Left lobe of liver (tissue), 2 donors: ENCODE measurements around the gene ATAD2B. TPM values are rescaled to one million over a fixed set of nuclear protein-coding genes. Genes with fewer than 3 reads are reported as not detected.
"Not testable (repeated sequence)": the region's sequence is repeated elsewhere in the genome, so short reads cannot be mapped to it uniquely, and the experiment has no call there.

Experiments used
- ATAC-seq: fragments of 200-7000 bp; cut with Tn5 transposase; one replicate; pipeline ENCODE4 v1.9.1; 2020; ENCODE audit warnings: mild to moderate bottlenecking, moderate library complexity
- DNase-seq: peaks from one replicate; pipeline ENCODE4 v3.0.0-alpha.2; 2020; ENCODE audit warnings: low spot score
- total RNA-seq: library from RNA; stranded (reverse); gene quantifications from one replicate; pipeline ENCODE4 v1.2.1, GENCODE V29; 2021
- donor health status: DM: no; HTN: no; CAD: no; lungs with moderate emphysema.
- donor health status: DM: no; HTN: yes; CAD: no.

Gene ATAD2B
- total RNA-seq, 1 donor from 2014 or later, result 11.1 TPM

DNA sequence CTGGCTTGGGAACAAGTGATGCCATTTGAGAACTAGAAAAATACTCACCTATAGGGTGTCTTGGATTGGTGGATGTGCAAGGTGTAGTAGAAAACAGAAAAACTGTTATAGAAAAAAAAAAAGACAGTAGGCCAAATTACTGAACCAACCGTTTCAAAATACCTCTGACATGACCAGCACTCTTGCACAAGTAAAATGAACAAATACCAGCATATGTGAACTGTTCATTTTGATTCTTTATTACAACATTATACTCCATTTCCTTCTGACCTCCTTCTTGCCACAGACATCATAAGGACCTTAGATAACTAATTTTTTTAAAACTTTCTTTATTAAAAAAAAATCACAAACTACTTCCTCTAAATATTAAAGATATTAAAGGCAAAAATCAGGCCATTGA is 125.5 kb downstream of the ATAD2B start:
- ATAC-seq (peak; percentile 71), DNase-seq (no peak)

DNA sequence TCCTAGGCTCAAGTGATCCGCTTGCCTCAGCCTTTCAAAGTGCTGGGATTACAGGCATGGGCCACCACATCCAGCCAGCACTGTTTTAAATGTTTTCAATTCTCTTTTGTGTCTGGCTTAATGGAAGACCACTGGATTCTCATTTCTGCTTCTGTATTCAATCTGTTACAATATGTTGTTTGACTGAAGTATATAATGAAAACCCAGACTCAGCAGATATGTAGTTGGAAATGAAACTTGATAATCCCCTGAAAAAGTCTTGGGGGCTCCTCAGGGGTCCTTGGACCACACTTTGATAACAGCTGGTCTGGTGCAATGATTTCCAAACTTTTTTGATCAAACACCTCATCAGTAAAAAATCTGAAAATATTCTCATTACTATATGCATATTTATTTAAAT is 132.7 kb downstream of the ATAD2B start:
- ATAC-seq (no peak), DNase-seq (no peak)

DNA sequence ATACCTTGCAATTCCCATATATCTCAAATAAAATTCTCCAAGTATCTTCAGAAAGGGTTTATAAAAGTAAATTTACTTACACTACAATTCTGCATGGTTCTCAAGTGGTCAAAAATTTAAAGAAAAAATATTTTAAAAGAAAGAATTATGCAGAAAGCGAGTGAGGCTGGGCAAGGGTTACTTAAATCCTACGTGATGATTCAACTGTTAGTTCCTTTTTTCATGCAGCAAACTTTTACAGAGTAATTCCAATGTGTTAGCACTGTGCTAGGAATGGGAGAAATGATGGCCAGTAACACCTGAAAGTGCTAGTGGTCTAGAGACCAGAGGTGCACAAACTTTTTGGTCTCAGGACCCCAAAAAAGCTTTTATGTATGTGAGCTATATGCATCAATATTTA is 133.4 kb downstream of the ATAD2B start:
- ATAC-seq, result no peak
- no peak for DNase-seq

DNA sequence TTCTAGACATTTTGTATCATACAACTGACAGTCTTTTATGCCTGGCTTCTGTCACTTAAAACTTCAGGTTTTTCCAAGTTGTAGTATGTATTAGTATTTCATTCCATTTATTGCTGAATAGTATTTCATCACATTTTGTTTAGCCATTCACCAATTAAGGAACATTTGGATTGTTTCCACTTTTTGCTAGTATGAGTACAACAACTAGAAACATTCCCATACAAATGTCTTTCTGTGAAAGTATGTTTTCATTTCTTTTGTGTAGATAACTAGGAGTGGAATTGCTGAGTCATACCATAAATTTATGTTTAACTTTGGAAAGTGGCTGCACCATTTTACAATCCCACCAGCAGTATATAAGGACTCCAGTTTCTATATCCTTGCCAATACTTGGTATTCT is 135.9 kb downstream of the ATAD2B start:
- no peak for DNase-seq
- no peak for ATAC-seq

DNA sequence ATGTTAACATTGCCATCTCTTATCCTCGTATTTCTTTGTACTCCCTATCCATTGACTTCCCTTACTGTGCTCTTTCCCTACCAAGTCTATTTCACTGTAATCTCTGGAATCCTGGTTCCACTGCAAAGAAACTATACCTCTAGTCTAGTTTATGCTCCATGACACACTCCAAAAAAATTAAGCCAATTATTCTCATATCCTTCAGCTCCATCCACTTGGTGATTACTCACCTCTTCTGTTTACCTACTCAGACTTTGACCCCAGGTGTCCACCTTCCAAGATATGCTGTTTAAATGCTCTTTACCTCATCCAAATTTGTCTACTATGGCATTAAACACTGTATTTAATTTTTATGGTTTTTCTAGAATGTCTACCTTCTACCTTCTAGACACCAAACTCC is 137.9 kb downstream of the ATAD2B start:
- ATAC-seq (no peak), DNase-seq (no peak)

DNA sequence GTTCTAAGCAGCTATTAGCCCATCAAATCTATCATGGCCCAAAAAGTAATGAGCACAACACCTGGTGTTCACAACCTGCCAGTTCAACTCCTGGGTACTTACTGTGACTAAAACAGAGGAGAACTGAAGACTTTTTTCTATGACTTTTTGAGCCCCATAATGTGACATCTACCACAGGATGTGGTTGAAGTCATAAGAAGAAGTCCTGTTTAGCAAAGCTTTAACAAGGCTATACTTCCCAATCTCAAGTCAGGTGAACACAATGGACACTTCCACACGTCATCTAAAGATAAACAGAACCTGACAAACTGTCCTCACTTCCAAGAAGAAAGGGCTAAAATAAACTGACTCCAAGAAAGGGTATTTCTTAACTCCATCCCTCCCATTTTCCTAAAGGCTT is 138.8 kb downstream of the ATAD2B start:
- ATAC-seq (no peak), DNase-seq (no peak)

DNA sequence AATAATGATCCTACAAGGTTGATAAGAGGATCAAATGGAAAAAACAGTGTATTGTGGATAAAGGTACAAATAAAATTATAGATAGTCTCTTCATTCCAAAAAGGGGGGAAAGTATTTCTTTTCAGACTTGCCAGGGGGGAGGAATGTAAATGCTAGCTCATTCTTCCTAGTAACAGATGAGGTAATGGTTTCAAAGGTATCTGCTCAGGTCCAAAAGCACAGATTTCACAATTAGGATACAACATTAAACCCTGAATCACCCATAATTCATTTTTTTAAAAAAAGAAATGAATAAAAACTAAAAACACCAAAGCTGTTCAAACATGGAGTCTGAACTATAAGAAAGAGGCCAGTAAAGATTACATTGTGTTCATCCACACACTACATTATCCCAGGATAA is 142.0 kb downstream of the ATAD2B start:
- DNase-seq (no peak), ATAC-seq (peak; percentile 89)

DNA sequence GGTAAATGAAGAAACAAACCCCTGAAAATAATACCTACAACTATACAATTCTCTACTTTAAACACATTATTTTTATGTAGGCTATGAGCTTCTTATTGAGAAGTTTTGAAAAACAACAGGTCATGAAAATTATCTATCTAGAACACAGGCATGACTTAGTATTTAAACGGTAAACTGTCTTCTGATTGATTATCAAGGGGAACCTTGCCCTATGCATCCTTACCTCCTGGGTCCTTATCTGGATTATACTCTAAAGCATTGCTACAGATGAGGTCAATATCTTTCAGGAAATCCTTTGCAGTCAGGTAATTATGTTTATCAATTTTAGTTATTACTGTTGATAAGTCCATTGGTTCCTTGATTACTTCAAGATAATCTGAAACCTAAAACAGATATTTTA is 144.3 kb downstream of the ATAD2B start:
- ATAC-seq, result no peak
- no peak for DNase-seq

DNA sequence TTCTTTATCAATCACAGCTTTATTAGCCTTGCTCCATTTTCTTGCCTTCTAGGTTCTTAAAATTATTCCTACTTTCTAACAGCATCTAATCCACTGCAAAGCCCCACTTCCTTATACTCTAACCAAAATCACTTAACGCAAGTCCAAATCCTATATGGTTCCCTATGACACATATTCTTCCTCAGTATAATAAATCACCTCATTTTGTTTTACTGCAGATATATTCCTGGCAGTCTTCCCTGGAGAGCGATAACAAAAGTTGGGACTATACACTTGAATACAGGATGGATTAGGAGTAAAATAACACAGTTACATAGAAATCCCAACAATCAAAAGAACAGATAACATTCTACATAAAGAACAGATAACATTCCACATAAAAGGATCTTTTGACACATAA is 144.8 kb downstream of the ATAD2B start:
- no peak for ATAC-seq
- DNase-seq, result no peak

DNA sequence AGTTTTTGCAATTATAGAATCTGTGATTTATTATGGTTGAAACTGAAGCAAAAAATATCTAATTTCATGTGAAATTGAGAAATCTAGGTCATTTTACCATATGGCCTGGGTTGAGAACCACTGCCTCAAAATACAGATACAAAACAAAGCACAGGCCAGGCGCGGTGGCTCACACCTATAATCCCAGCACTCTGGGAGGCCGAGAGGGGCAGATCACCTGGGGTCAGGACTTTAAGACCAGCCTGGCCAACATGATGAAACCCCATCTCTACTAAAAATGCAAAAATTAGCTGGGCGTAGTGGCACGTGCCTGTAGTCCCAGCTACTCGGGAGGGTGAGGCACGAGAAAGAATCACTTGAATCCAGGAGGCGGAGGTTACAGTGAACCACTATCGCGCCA is 146.5 kb downstream of the ATAD2B start:
- not testable (repeated sequence) for ATAC-seq, DNase-seq

DNA sequence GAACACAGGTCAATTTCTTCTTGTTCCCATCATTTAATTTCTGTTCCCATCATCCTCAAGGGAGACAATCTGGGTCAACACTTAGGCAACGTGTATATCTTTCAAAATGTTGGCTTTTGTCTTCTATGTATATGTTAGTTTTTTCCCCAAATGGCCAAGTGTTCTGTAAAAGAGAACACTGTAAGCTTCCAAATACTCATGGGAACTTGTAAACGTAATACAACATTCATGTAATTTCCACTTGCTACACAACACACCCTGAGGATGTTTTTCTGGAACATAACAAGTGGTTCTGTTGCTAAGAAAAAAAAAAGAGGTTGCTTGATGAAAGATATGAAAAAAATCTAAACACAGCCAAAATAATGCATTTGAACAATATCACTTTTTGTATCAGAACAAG is 149.1 kb downstream of the ATAD2B start:
- no peak for DNase-seq
- ATAC-seq, result no peak

DNA sequence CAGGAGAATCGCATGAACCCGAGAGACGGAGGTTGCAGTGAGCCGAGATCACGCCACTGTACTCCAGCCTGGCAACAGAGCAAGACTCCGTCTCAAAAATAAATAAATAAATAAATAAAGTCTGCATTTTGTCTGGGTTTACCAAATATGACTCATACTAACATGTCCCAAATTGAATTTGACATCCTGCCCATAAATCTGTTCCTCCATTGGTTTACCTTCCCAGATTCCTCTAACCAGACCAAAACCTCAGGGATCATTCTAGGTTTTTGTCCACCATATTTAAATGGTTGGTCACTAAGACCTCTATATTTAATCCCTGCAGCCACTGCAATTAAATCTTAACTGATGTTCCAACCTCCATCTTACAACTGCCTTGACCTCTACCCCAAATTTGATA is 150.9 kb downstream of the ATAD2B start:
- no peak for ATAC-seq
- no peak for DNase-seq

DNA sequence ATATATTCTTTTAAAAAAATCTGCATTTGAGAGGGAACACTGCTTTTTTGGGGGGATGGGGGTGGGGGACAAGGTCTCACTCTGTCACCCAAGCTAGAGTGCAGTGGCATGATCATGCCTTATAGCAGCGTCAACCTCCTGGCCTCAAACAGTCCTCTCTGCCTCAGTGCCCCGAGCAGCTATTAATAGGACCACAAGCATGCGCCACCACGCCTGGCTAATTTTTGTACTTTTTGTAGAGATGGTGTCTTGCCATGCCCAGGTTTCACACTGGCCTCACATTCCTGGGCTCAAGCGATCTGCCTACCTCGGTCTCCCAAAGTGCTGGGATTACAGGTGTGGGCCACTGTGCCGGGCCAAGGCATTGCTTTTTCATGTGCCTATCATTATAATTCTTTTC is 154.2 kb downstream of the ATAD2B start:
- ATAC-seq (no peak), DNase-seq (no peak)

DNA sequence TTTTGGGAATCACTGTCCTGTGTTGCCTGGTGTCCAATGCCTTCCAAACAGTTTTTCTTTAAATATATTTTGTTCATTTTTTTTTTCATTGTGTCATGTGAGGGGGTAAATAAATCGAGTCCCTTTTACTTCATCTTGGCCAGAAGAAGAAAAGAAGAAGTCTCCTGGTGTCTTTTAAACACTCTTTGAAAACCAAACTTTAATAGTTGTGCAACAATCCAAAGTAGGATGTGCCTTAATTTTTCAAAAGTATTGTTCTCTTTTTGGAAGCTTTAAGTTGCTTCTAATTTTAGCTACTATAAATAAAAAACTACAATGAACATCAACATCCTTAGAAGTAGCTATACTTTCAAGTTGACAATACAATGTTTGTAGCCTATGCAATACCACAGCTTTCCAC is 154.9 kb downstream of the ATAD2B start:
- no peak for ATAC-seq
- DNase-seq, result no peak

DNA sequence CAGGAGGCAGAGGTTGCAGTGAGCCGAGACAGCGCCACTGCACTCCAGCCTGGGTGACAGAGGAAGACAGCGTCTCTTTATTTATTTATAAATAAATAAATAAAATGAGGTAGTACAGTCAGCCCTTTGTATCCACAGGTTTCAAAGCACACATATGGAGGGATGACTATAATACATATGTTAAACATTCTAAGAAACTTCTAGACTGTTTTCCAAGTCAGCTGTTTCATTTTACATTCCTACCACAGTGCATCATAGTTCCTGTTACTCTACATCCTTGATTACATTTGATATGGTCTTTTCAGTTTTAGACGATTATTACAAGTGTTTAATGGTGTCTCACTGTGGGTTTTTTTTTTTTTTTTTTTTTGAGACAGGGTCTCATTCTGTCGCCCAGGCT is 157.6 kb downstream of the ATAD2B start:
- no peak for DNase-seq
- ATAC-seq, result no peak

DNA sequence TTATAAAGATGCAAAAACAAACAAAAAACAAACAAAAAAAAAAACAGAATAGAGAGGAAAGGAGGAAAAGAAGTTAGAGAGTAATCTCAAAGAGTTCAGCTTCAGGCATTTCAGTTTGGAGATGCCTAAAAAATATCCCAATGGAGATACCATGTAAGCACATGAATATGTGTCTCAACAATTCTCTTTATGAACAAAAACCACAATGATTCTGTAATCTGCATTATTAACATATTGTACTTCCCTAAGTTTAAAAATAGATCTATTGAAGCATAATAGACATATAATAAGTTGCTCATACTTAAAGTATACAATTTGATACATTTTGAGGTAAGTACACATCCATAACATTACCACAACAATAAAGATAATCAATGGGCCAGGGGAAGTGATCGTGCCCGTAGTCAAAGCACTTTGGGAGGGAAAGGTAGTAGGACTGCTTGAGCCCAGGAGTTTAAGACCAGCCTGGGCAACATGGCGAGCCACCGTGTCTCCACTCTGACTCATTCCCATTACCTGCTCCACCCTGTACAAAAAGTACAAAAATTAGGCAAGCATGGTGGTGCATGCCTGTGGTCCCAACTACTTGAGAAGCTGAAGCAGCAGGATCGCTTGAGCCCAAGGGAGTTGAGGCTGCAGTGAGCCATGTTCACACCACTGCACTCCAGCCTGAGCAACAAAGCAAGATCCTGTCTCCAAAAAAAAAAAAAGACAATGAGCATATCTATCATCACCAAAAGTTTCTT is 158.9 kb downstream of the ATAD2B start:
- DNase-seq (no peak), ATAC-seq (no peak)

DNA sequence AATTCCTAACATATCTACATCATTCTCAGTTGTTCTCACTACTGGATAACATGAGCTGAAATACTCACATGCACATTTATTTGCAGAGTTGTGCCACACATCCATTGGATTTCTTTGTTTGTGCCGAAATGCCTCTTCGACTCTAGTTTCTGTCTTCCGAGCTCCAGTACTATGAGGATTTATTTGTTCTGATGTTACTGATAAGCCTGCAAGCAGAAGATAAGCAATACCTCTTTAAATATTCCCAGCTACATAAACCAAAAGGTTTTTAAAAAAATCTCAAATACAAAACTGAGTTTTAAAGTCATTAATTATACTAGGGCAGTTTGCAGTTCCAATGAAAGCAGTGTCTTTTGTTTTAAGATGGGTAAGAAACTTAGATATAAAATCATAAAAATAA is 164.8 kb downstream of the ATAD2B start:
- no peak for DNase-seq

DNA sequence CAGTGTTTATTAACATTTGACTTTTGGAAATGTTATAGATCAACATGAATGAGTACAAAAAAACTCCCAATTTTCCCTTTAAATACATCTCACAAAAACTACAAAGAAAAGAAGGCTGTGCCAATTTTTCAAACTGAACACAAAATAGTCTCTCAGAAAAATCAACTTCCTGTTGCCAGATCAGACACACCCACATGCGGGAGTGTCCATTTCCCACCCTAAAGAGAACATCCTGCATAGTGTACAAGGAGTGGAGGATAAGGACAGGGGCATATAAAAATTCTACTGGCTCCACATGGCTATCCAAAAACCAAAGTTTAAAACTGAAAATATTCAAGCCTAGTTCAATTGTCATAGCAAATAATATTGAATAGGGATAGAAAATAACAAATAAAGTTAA is 165.3 kb downstream of the ATAD2B start:
- no peak for DNase-seq
- no peak for ATAC-seq

More for the DNA sequence above, 164.8 kb downstream of the ATAD2B start:
- ATAC-seq, result peak; percentile 41

DNA sequence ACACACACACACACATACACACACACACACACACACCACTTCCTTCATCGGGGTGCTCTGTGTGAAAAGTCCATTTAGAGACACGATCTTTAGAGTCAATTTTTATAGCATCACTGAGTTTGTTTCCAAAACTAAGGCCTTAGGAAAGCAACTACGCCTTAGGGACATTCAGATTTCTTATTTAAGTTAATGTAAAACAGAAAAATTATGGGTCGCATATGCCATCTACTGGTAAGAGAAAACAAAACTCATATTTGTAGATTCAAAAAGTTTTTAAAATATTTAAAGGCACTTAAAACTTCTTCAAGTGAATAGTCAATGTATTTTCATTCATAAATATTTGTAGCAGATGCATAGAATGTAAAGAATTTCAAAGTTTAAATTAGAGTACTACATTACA is 166.2 kb downstream of the ATAD2B start:
- DNase-seq, result no peak
- no peak for ATAC-seq

DNA sequence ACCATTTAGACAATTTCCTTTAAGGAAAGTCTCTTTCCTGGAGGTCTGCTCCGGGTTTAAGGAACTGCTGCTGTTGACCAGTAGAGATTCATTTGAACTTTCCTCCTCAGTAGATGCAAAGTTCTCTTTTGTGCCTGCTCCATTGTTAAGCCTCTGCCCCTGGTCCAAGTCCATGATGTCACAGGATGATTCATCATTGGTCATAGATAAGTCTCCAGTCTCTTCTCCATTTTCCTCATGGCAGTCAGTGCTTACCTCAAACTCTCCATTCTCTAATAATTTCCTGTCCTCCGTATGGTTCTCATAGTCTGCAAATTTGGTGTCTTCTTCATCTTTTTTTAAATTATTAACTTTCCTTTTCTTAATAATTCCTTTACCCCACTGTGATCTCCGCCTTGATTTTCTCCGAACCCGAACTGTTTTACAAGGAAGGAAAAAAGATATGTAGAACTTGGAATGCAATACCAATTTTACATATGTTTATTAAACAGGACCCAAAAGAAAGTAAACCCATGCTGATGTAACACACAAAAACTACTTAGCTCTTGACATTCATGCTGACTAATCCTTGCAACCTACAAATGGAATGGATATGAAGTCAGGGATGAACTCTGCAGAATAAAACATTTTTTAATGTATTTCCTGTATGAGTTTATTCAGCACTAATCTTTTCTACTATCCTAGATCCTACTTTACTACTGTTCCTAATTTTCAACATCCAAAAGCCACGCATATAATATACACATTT is 169.1 kb downstream of the ATAD2B start:
- ATAC-seq (no peak), DNase-seq (no peak)

DNA sequence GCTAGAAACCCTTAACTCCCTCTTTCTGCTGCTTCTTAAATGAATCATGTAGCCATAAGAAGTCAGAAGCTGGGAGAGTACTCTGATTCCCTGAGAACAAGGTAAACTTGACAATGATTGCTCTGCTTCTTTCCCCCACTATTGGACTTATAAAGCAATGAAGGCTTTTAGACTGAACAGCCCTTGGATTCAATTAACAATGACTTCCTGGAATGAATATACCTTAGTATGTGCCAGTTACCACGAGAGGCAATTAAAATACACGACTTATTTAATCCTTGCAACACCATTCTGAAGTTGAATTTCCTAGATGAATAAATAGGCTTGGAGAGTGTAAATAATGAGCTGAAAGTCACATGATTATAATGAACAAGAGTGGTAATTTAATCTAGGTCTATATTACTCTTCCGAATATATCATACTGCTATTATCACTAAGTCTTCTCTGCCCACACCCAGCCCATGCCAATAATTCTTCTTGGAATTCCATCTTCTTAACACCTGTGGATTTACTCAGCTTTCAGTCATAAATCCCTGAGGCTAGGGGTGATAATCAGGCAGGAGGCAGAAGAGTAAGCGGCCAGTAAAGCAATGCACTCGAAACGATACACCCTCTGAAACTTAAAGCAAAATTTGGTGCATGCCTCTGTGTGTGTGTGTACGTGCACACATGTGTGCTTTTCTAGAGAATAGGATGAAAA is 170.2 kb downstream of the ATAD2B start:
- DNase-seq (no peak), ATAC-seq (no peak)

DNA sequence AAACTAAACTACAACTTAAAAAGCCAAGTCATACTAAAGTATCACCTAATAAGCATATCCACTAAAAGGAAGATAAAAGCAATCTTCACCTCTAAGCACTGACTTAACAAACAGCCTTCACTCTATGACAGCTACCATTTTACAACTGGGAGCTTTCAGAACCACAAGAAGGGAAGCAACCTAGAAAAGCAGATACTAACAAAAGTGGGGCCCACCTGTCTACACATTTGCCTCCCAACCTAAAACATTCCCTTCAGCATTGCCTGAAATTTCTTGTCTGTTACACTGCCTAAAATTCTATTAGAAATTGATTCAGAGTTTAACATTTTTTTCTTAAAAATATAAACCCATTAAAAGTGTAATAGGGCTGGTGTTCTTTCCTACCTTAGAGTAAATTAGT is 172.0 kb downstream of the ATAD2B start:
- no peak for ATAC-seq
- DNase-seq, result no peak
